Neural progenitor cell (in vitro differentiated cells): ENCODE results near the gene SPRR5.

Source experiments
- CTCF ChIP-seq: fragments of 200-600 bp; sonication (generic); IDR thresholded peaks from 2 replicates; pipeline ENCODE4 v1.5.1; 2017; ENCODE audit warnings: antibody characterized with exemption, mild to moderate bottlenecking
- EZH2 ChIP-seq: fragments of 200-600 bp; sonication (generic); IDR thresholded peaks from 2 replicates; pipeline ENCODE4 v1.6.1; 2017; ENCODE audit warnings: antibody characterized with exemption, mild to moderate bottlenecking, moderate library complexity
- EZH2phosphoT487 ChIP-seq: fragments of 200-600 bp; sonication (generic); IDR thresholded peaks from 2 replicates; pipeline ENCODE4 v1.6.1; 2017; ENCODE audit warnings: antibody characterized with exemption

- no peak for TF ChIP-seq CTCF
- no peak for TF ChIP-seq EZH2
- no peak for TF ChIP-seq EZH2phosphoT487
These were observed 15.9 kb downstream of the SPRR5 start for GRCh38 chr1:152962876-152963415.
